Fibroblast of lung (primary cell): Measurements from ENCODE around the gene ABCG4.

Experiments
- EZH2 ChIP-seq: IDR thresholded peaks from 2 replicates; pipeline ENCODE4 v1.5.1; 2012; ENCODE audit warnings: low read length, control low read depth, mild to moderate bottlenecking; ENCODE audit errors: missing control alignments
- TF ChIP-seq, protein P1 (sequence below), 2 donors: IDR thresholded peaks in 1 of 2; conservative IDR thresholded peaks in 1 of 2; 1 replicate in 1 of 2; 2 replicates in 1 of 2; pipeline ENCODE4 v1.5.1; 2011 to 2012; ENCODE audit warnings: low read length in 2 of 2, control low read depth in 1 of 2, inconsistent platforms in 1 of 2, low read depth in 1 of 2, mild to moderate bottlenecking in 1 of 2

- TF ChIP-seq, protein P1, sequence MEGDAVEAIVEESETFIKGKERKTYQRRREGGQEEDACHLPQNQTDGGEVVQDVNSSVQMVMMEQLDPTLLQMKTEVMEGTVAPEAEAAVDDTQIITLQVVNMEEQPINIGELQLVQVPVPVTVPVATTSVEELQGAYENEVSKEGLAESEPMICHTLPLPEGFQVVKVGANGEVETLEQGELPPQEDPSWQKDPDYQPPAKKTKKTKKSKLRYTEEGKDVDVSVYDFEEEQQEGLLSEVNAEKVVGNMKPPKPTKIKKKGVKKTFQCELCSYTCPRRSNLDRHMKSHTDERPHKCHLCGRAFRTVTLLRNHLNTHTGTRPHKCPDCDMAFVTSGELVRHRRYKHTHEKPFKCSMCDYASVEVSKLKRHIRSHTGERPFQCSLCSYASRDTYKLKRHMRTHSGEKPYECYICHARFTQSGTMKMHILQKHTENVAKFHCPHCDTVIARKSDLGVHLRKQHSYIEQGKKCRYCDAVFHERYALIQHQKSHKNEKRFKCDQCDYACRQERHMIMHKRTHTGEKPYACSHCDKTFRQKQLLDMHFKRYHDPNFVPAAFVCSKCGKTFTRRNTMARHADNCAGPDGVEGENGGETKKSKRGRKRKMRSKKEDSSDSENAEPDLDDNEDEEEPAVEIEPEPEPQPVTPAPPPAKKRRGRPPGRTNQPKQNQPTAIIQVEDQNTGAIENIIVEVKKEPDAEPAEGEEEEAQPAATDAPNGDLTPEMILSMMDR (conservative IDR thresholded peaks at IDR 0.05 in 1 of 2, IDR thresholded peaks at IDR 0.05 in 1 of 2; ENCODE audit: low read depth in 1 of 2, low read length in 2 of 2): no peak
- no peak for TF ChIP-seq EZH2
Measured at GRCh38 chr11:119111361-119111925, 37.4 kb upstream of the ABCG4 start.
